SK-N-SH treated with all-trans-retinoic acid at 6 μM for 48 hours (cell line): Measurements from ENCODE around the gene RRAGD.

Experiments used
- ATAC-seq: fragments of 200-7000 bp; cut with Tn5 transposase; 3 replicates; pipeline ENCODE4 v1.9.1; 2020; ENCODE audit warnings: mild to moderate bottlenecking, moderate library complexity
- ARNTL ChIP-seq: fragments of 450-650 bp; formaldehyde crosslinking; IDR thresholded peaks from 2 replicates; pipeline ENCODE4 v1.5.0; 2020; ENCODE audit warnings: low read depth, mild to moderate bottlenecking, moderate library complexity, borderline replicate concordance
- CSDC2 ChIP-seq: fragments of 250-450 bp; sonication (Bioruptor Pico); IDR thresholded peaks from 2 replicates; pipeline ENCODE4 v1.5.0; 2020; ENCODE audit warnings: mild to moderate bottlenecking, moderate library complexity
- ESRRG ChIP-seq: fragments of 250-450 bp; sonication (Bioruptor Pico); IDR thresholded peaks from 2 replicates; pipeline ENCODE4 v1.6.1; 2021; ENCODE audit warnings: mild to moderate bottlenecking
- ISL1 ChIP-seq: fragments of 250-450 bp; sonication (Bioruptor Pico); IDR thresholded peaks from 2 replicates; pipeline ENCODE4 v2.1.2; 2022; ENCODE audit warnings: mild to moderate bottlenecking, moderate library complexity
- PPARA ChIP-seq: fragments of 250-450 bp; sonication (Bioruptor Pico); IDR thresholded peaks from 2 replicates; pipeline ENCODE4 v1.5.0; 2020; ENCODE audit warnings: mild to moderate bottlenecking, borderline replicate concordance
- SNAI2 ChIP-seq: fragments of 250-450 bp; sonication (Bioruptor Pico); IDR thresholded peaks from 2 replicates; pipeline ENCODE4 v1.5.0; 2020; ENCODE audit warnings: mild to moderate bottlenecking, moderate library complexity
- TCF4 ChIP-seq: fragments of 250-450 bp; sonication (Bioruptor Pico); IDR thresholded peaks from 2 replicates; pipeline ENCODE4 v1.8.0; 2021; ENCODE audit warnings: mild to moderate bottlenecking, moderate library complexity, borderline replicate concordance
- TOX ChIP-seq: fragments of 250-450 bp; sonication (Bioruptor Pico); IDR thresholded peaks from 2 replicates; pipeline ENCODE4 v1.8.0; 2021; ENCODE audit warnings: mild to moderate bottlenecking, moderate library complexity, borderline replicate concordance
- ZC3H10 ChIP-seq: fragments of 250-450 bp; sonication (Bioruptor Pico); IDR thresholded peaks from 2 replicates; pipeline ENCODE4 v1.5.1; 2021; ENCODE audit warnings: mild to moderate bottlenecking, moderate library complexity
- ZFP3 ChIP-seq: fragments of 250-450 bp; sonication (Bioruptor Pico); IDR thresholded peaks from 2 replicates; pipeline ENCODE4 v1.5.0; 2020; ENCODE audit warnings: mild to moderate bottlenecking, moderate library complexity
- ZFP30 ChIP-seq: fragments of 450-650 bp; formaldehyde crosslinking; IDR thresholded peaks from 2 replicates; pipeline ENCODE4 v1.5.0; 2022; ENCODE audit warnings: mild to moderate bottlenecking, moderate library complexity
- ZNF565 ChIP-seq: fragments of 450-650 bp; formaldehyde crosslinking; conservative IDR thresholded peaks from 2 replicates; pipeline ENCODE4 v1.5.0; 2020; ENCODE audit warnings: low read depth, mild to moderate bottlenecking, moderate library complexity
- ZNF70 ChIP-seq: fragments of 450-650 bp; formaldehyde crosslinking; IDR thresholded peaks from 2 replicates; pipeline ENCODE4 v1.5.0; 2020; ENCODE audit warnings: mild to moderate bottlenecking, moderate library complexity
- TF ChIP-seq, protein P1 (sequence below): fragments of 250-450 bp; sonication (Bioruptor Pico); IDR thresholded peaks from 2 replicates; pipeline ENCODE4 v1.5.1; 2021; ENCODE audit warnings: mild to moderate bottlenecking, moderate library complexity
- TF ChIP-seq, protein P2 (sequence below): fragments of 250-450 bp; sonication (Bioruptor Pico); IDR thresholded peaks from 2 replicates; pipeline ENCODE4 v1.5.0; 2020; ENCODE audit warnings: mild to moderate bottlenecking, moderate library complexity
- TF ChIP-seq, protein P3 (sequence below): fragments of 250-450 bp; sonication (Bioruptor Pico); IDR thresholded peaks from 2 replicates; pipeline ENCODE4 v1.8.0; 2020; ENCODE audit warnings: mild to moderate bottlenecking, moderate library complexity, borderline replicate concordance
- TF ChIP-seq, protein P4 (sequence below): fragments of 250-450 bp; sonication (Bioruptor Pico); IDR thresholded peaks from 2 replicates; pipeline ENCODE4 v1.5.1; 2020; ENCODE audit warnings: low read depth, mild to moderate bottlenecking, moderate library complexity
- TF ChIP-seq, protein P5 (sequence below): fragments of 250-450 bp; sonication (Bioruptor Pico); IDR thresholded peaks from 2 replicates; pipeline ENCODE4 v1.8.0; 2021; ENCODE audit warnings: low read depth, mild to moderate bottlenecking, moderate library complexity, borderline replicate concordance

The RRAGD gene

DNA sequence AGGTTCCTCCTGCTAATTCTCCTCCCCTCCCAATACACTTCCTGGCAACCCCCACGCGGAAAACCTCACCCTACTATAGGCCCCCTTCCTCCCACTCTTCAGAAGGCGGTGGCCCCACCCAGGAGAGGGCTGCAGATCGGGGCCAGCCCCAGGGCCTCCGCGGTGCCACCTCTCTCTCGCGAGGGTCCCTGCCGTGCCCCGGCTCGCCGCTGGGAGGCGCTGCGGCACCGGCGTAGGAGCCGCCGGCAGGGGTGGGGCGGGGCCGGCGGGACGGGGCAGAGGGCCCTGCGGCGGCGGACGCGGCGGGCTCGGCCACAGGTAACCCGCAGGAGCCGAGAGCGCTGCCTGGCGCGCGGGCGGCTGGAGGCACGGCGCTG is 20.8 kb upstream of the RRAGD start, which contains the start of gene ANKRD6:
Gene ANKRD6, plus strand, starts transcription at position 278 of the 377 bp plus-strand sequence. CDS start 133,825 bp downstream, outside the sequence.
- TF ChIP-seq ZFP30 (CRISPR knock-in tag), result no peak
- TF ChIP-seq, protein P1, sequence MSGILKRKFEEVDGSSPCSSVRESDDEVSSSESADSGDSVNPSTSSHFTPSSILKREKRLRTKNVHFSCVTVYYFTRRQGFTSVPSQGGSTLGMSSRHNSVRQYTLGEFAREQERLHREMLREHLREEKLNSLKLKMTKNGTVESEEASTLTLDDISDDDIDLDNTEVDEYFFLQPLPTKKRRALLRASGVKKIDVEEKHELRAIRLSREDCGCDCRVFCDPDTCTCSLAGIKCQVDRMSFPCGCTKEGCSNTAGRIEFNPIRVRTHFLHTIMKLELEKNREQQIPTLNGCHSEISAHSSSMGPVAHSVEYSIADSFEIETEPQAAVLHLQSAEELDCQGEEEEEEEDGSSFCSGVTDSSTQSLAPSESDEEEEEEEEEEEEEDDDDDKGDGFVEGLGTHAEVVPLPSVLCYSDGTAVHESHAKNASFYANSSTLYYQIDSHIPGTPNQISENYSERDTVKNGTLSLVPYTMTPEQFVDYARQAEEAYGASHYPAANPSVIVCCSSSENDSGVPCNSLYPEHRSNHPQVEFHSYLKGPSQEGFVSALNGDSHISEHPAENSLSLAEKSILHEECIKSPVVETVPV (CRISPR knock-in tag), result no peak
- no peak for TF ChIP-seq TCF4 (CRISPR knock-in tag)
- TF ChIP-seq ARNTL (CRISPR knock-in tag), result no peak
- no peak for TF ChIP-seq ZNF70 (CRISPR knock-in tag)
- TF ChIP-seq, protein P2, sequence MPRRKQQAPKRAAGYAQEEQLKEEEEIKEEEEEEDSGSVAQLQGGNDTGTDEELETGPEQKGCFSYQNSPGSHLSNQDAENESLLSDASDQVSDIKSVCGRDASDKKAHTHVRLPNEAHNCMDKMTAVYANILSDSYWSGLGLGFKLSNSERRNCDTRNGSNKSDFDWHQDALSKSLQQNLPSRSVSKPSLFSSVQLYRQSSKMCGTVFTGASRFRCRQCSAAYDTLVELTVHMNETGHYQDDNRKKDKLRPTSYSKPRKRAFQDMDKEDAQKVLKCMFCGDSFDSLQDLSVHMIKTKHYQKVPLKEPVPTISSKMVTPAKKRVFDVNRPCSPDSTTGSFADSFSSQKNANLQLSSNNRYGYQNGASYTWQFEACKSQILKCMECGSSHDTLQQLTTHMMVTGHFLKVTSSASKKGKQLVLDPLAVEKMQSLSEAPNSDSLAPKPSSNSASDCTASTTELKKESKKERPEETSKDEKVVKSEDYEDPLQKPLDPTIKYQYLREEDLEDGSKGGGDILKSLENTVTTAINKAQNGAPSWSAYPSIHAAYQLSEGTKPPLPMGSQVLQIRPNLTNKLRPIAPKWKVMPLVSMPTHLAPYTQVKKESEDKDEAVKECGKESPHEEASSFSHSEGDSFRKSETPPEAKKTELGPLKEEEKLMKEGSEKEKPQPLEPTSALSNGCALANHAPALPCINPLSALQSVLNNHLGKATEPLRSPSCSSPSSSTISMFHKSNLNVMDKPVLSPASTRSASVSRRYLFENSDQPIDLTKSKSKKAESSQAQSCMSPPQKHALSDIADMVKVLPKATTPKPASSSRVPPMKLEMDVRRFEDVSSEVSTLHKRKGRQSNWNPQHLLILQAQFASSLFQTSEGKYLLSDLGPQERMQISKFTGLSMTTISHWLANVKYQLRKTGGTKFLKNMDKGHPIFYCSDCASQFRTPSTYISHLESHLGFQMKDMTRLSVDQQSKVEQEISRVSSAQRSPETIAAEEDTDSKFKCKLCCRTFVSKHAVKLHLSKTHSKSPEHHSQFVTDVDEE (CRISPR knock-in tag), result no peak
- TF ChIP-seq ISL1 (CRISPR knock-in tag), result no peak
- ATAC-seq, result peak; percentile 97

DNA sequence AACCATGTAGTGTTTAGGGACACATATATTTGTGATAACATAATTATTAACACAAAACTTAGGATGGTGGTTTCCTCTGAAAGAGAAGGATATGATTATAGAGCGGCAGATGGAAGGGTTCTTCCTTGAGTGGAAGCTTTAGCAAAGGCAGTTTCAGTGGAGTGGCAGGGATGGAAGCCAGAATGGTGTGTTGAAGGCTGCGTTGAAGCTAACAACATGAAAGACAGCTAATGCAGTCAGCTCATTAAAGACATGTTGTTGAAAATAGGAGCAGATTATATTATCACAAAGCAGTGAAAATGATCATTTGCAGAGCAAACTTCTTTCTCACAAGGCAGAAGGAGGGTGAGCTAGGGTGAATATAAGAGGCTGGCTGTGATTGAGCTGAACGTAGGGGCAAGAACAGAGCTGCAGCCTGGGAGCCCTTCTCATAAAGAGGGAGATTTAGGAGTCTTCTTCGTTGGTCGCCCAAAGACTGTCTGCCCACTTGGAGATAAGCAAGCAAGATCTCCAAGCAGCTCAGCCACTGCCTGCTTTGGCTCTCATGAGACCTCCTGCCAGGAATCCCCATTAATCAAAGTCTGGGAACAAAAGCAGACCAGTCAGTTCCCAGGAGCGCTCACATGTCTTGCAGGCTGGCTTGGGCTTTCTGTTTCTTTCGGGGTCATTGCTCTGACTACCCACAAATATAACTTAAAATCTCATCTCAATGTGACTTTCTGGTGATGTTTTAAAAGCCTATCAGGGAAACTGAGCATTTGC is 18.3 kb upstream of the RRAGD start:
- no peak for ATAC-seq
- TF ChIP-seq, protein P1 (CRISPR knock-in tag), result no peak
- TF ChIP-seq TOX (CRISPR knock-in tag) (no peak), ZFP30 (CRISPR knock-in tag) (no peak), CSDC2 (CRISPR knock-in tag) (no peak), ARNTL (CRISPR knock-in tag) (no peak), ZFP3 (CRISPR knock-in tag) (no peak), ESRRG (CRISPR knock-in tag) (no peak), TCF4 (CRISPR knock-in tag) (no peak), ISL1 (CRISPR knock-in tag) (no peak), ZC3H10 (CRISPR knock-in tag) (no peak), SNAI2 (CRISPR knock-in tag) (no peak)
- TF ChIP-seq, protein P3, sequence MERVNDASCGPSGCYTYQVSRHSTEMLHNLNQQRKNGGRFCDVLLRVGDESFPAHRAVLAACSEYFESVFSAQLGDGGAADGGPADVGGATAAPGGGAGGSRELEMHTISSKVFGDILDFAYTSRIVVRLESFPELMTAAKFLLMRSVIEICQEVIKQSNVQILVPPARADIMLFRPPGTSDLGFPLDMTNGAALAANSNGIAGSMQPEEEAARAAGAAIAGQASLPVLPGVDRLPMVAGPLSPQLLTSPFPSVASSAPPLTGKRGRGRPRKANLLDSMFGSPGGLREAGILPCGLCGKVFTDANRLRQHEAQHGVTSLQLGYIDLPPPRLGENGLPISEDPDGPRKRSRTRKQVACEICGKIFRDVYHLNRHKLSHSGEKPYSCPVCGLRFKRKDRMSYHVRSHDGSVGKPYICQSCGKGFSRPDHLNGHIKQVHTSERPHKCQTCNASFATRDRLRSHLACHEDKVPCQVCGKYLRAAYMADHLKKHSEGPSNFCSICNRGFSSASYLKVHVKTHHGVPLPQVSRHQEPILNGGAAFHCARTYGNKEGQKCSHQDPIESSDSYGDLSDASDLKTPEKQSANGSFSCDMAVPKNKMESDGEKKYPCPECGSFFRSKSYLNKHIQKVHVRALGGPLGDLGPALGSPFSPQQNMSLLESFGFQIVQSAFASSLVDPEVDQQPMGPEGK (CRISPR knock-in tag), result no peak
- TF ChIP-seq, protein P2 (CRISPR knock-in tag), result no peak

DNA sequence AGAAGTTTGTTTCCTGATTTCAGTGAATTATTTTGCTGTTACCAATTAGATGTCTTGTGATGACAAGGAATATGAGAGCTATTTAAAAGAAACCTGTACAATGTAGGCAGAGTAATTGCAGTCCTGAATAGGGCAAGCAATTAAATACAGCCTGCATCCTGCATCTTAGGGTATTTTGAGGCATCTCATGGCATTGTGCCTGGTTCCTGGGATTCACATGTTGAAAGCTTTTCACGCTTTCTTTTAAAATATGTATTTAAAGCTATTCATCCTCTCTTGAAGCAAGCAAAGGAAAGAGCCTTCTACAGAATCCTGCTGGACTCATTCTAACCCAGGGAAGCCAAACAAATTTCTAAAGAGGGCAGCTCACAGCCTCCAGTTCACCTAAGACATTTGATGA is 4.7 kb upstream of the RRAGD start:
- ATAC-seq, result no peak
- TF ChIP-seq TCF4 (CRISPR knock-in tag), result no peak
- no peak for TF ChIP-seq ZNF565 (CRISPR knock-in tag)
- TF ChIP-seq ZNF70 (CRISPR knock-in tag), result no peak
- TF ChIP-seq, protein P3 (CRISPR knock-in tag), result no peak
- TF ChIP-seq, protein P4, sequence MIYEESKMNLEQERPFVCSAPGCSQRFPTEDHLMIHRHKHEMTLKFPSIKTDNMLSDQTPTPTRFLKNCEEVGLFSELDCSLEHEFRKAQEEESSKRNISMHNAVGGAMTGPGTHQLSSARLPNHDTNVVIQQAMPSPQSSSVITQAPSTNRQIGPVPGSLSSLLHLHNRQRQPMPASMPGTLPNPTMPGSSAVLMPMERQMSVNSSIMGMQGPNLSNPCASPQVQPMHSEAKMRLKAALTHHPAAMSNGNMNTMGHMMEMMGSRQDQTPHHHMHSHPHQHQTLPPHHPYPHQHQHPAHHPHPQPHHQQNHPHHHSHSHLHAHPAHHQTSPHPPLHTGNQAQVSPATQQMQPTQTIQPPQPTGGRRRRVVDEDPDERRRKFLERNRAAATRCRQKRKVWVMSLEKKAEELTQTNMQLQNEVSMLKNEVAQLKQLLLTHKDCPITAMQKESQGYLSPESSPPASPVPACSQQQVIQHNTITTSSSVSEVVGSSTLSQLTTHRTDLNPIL (CRISPR knock-in tag), result no peak
- no peak for TF ChIP-seq PPARA (CRISPR knock-in tag)
- TF ChIP-seq, protein P5, sequence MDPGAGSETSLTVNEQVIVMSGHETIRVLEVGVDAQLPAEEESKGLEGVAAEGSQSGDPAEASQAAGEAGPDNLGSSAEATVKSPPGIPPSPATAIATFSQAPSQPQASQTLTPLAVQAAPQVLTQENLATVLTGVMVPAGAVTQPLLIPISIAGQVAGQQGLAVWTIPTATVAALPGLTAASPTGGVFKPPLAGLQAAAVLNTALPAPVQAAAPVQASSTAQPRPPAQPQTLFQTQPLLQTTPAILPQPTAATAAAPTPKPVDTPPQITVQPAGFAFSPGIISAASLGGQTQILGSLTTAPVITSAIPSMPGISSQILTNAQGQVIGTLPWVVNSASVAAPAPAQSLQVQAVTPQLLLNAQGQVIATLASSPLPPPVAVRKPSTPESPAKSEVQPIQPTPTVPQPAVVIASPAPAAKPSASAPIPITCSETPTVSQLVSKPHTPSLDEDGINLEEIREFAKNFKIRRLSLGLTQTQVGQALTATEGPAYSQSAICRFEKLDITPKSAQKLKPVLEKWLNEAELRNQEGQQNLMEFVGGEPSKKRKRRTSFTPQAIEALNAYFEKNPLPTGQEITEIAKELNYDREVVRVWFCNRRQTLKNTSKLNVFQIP (CRISPR knock-in tag), result no peak
- TF ChIP-seq ZFP3 (CRISPR knock-in tag), result no peak
